KMS-11 (cell line): ENCODE data around the gene HSPA8.
"Not testable (repeated sequence)": the region's sequence is repeated elsewhere in the genome, so short reads cannot be mapped to it uniquely, and the experiment has no call there.

Source experiments
- H2AFZ ChIP-seq: fragments of 200-600 bp; sonication (generic); 2 replicates; pipeline ENCODE4 v1.6.1; 2016; ENCODE audit warnings: antibody characterized with exemption, mixed run types, low read depth
- H3K27ac ChIP-seq: fragments of 200-600 bp; sonication (generic); 2 replicates; pipeline ENCODE4 v1.6.1; 2016; ENCODE audit warnings: mild to moderate bottlenecking, mixed run types
- H3K27me3 ChIP-seq: fragments of 200-600 bp; sonication (generic); 2 replicates; pipeline ENCODE4 v1.6.1; 2017; ENCODE audit warnings: mild to moderate bottlenecking, low read depth, mixed run types, moderate library complexity; ENCODE audit not compliant: insufficient read depth
- H3K36me3 ChIP-seq: fragments of 200-600 bp; sonication (generic); 2 replicates; pipeline ENCODE4 v1.6.1; 2017; ENCODE audit warnings: mild to moderate bottlenecking, mixed run types; ENCODE audit not compliant: insufficient read depth
- H3K4me1 ChIP-seq: fragments of 200-600 bp; sonication (generic); 2 replicates; pipeline ENCODE4 v1.6.1; 2016; ENCODE audit warnings: mild to moderate bottlenecking, low read depth, mixed run types; ENCODE audit not compliant: poor library complexity, severe bottlenecking
- H3K4me2 ChIP-seq: fragments of 200-600 bp; sonication (generic); 2 replicates; pipeline ENCODE4 v1.7.0; 2016; ENCODE audit warnings: mild to moderate bottlenecking, mixed run types
- H3K4me3 ChIP-seq: fragments of 200-600 bp; sonication (generic); IDR thresholded peaks from 2 replicates; pipeline ENCODE4 v1.6.1; 2017; ENCODE audit warnings: low read depth, low read length, mixed read lengths; ENCODE audit not compliant: insufficient read depth
- H3K79me2 ChIP-seq: fragments of 200-600 bp; sonication (generic); 2 replicates; pipeline ENCODE4 v1.6.1; 2016; ENCODE audit warnings: low read depth, mixed run types; ENCODE audit not compliant: insufficient read depth
- H3K9ac ChIP-seq: fragments of 200-600 bp; sonication (generic); 2 replicates; pipeline ENCODE4 v1.6.1; 2016; ENCODE audit warnings: mild to moderate bottlenecking, mixed run types
- H4K20me1 ChIP-seq: fragments of 200-600 bp; sonication (generic); 2 replicates; pipeline ENCODE4 v1.6.1; 2016; ENCODE audit warnings: mild to moderate bottlenecking, mixed run types; ENCODE audit not compliant: insufficient read depth
- TF ChIP-seq, protein P1 (sequence below): fragments of 200-600 bp; sonication (generic); conservative IDR thresholded peaks from 2 replicates; pipeline ENCODE4 v1.6.1; 2017; ENCODE audit warnings: low read depth, mild to moderate bottlenecking, antibody characterized with exemption, low read length, moderate library complexity, mixed read lengths

The HSPA8 gene

GRCh38 chr11:123093739-123094138 lies 31.8 kb upstream of the HSPA8 start:
- H3K27ac ChIP-seq, result no peak overlapping the region
- no peak overlapping the region for H3K4me2 ChIP-seq
- H3K4me3 ChIP-seq, result no peak overlapping the region
- H3K9ac ChIP-seq, result no peak overlapping the region
- H3K79me2 ChIP-seq, result no peaks in the 10 kb centered on the region
- H2AFZ ChIP-seq, result no peak overlapping the region
- TF ChIP-seq, protein P1, sequence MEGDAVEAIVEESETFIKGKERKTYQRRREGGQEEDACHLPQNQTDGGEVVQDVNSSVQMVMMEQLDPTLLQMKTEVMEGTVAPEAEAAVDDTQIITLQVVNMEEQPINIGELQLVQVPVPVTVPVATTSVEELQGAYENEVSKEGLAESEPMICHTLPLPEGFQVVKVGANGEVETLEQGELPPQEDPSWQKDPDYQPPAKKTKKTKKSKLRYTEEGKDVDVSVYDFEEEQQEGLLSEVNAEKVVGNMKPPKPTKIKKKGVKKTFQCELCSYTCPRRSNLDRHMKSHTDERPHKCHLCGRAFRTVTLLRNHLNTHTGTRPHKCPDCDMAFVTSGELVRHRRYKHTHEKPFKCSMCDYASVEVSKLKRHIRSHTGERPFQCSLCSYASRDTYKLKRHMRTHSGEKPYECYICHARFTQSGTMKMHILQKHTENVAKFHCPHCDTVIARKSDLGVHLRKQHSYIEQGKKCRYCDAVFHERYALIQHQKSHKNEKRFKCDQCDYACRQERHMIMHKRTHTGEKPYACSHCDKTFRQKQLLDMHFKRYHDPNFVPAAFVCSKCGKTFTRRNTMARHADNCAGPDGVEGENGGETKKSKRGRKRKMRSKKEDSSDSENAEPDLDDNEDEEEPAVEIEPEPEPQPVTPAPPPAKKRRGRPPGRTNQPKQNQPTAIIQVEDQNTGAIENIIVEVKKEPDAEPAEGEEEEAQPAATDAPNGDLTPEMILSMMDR, result no peak
- no peaks in the 10 kb centered on the region for H3K4me1 ChIP-seq
- H3K36me3 ChIP-seq, result no peaks in the 10 kb centered on the region
- H4K20me1 ChIP-seq, result no peaks in the 10 kb centered on the region
- no peaks in the 10 kb centered on the region for H3K27me3 ChIP-seq

DNA sequence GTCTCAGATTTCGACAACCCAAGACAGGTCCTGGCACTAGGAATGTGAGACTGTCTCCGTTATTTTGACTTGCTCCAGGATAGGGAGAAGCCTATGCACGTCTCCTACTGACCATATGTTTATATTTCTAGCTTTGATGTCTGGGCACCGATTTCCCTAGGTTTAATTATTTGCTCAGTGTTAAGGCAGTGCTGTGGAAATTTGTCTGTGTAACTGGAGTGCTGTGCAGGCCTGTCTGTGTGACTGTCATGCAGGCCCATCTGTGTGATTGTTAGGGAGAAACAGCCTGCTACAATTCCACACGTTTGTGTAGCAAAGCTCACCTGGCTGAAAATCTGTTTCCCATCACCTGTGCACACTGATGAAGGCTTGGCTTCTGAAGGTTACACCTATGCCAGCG lies 29.6 kb upstream of the HSPA8 start:
- Histone ChIP-seq H3K27ac (no peak overlapping the region), H2AFZ (no peak overlapping the region), H3K9ac (no peak overlapping the region)

GRCh38 chr11:123090168-123090567 lies 28.2 kb upstream of the HSPA8 start:
- H3K27ac ChIP-seq, H3K79me2 ChIP-seq, H3K27me3 ChIP-seq, H3K4me3 ChIP-seq, H3K36me3 ChIP-seq, H2AFZ ChIP-seq, H3K9ac ChIP-seq, H3K4me2 ChIP-seq, H4K20me1 ChIP-seq: not testable (repeated sequence)
- peaks cover 29% of the 10 kb centered on the region for H3K4me1 ChIP-seq

More for the DNA sequence above, 29.6 kb upstream of the HSPA8 start:
- peaks cover 19% of the 10 kb centered on the region for H3K4me1 ChIP-seq
- no peaks in the 10 kb centered on the region for H4K20me1 ChIP-seq
- no peak overlapping the region for H3K4me2 ChIP-seq
- TF ChIP-seq, protein P1, result no peak
- H3K36me3 ChIP-seq, result no peaks in the 10 kb centered on the region
- no peak overlapping the region for H3K4me3 ChIP-seq
- no peaks in the 10 kb centered on the region for H3K27me3 ChIP-seq
- H3K79me2 ChIP-seq, result no peaks in the 10 kb centered on the region

DNA sequence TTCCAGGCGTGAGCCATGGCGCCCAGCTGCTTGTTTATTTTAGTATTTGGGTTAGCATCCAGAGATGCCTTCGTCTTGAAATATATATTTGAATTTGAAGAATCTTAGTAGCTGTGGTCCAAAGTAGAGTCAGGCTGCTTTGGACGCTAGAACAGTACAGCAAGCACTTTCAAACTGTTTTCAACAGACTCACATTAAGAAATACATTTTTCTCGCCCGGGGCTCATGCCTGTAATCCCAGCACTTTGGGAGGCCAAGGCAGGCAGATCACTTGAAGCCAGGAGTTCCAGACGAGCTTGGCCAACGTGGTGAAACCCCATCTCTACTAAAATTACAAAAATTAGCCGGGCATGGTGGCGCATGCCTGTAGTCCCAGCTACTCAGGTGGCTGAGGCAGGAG lies 27.0 kb upstream of the HSPA8 start:
- not testable (repeated sequence) for H3K4me3 ChIP-seq, H3K9ac ChIP-seq, H3K27ac ChIP-seq, H2AFZ ChIP-seq, H3K27me3 ChIP-seq, H3K79me2 ChIP-seq, H3K4me2 ChIP-seq, H4K20me1 ChIP-seq, H3K36me3 ChIP-seq
- H3K4me1 ChIP-seq, result peaks cover 29% of the 10 kb centered on the region

GRCh38 chr11:123087657-123088056 lies 25.7 kb upstream of the HSPA8 start:
- not testable (repeated sequence) for H3K27me3 ChIP-seq, H4K20me1 ChIP-seq, H3K4me3 ChIP-seq, H2AFZ ChIP-seq, H3K36me3 ChIP-seq, H3K9ac ChIP-seq, H3K79me2 ChIP-seq
- H3K4me1 ChIP-seq, result peaks cover 40% of the 10 kb centered on the region
- H3K4me2 ChIP-seq, result peak overlapping the region; percentile 33; the same call in 1 of the 2 replicates
- peak overlapping the region; percentile 56 for H3K27ac ChIP-seq

GRCh38 chr11:123086305-123086704 lies 24.4 kb upstream of the HSPA8 start:
- 0 out of 2 replicates have a peak overlapping the region, but pooled peaks have one; percentile 26 for H3K27ac ChIP-seq

More at GRCh38 chr11:123086305-123086704, 24.4 kb upstream of the HSPA8 start:
- H3K4me2 ChIP-seq, result peak overlapping the region; percentile 39; the same call in 1 of the 2 replicates
- H3K4me3 ChIP-seq, result no peak overlapping the region
- no peaks in the 10 kb centered on the region for H3K79me2 ChIP-seq
- peak overlapping the region; percentile 10; the same call in 1 of the 2 replicates for H2AFZ ChIP-seq
- no peaks in the 10 kb centered on the region for H3K36me3 ChIP-seq
- peaks cover 52% of the 10 kb centered on the region for H3K4me1 ChIP-seq
- TF ChIP-seq, protein P1, result no peak
- no peak overlapping the region for H3K9ac ChIP-seq
- H3K27me3 ChIP-seq, result no peaks in the 10 kb centered on the region
- H4K20me1 ChIP-seq, result no peaks in the 10 kb centered on the region
